SKM-1 (cell line): Measurements from ENCODE around the gene OBSCN.

Experiments
- DNase-seq: peaks from one replicate; lab custom pipeline; 2025; ENCODE audit not compliant: unreplicated experiment; lab: John Stamatoyannopoulos, UW

The OBSCN gene

DNA sequence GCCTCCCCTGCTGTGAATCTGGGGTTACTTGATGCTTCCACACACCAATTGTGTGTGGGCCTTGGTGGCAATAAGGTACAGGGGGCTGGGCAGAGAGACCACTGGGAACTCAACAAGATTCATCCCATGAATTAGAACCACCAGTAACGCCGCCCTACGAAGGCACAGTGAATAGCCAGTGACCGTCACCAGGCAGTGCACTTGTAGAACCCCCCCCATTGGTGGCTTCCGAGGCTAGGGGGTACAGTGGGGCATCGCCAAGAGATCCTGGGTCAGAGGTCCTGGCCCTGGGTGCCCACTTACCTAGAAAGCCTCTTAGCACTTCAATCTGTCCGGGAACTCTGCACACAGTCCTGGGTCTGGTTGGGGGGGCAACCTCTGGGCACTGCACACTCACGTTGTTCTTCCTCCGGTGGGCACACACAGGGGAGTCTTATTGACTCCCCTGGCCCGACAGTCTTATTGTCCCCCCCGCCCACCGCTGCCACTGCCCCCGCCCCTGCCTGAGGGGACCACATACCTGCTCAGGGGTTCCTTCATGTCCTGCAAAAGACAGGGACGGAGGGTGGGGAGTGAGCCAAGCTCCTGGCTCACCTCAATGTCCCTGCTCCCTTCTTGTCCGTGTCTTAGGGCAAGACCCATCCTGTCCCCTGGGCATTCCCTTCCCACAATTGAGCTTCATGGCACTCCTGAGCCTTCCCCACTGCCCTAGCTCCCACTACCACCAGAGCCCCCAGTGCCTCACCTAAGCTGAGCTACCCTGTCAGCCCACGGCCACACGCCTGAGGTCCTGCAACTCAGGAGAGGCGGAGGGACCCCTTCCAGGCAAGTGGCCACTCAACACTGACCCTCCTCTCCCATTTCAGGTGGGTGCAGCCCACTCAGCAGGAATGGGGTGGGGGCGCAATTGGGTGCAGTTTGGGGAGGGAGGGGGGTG, 201.3 kb downstream of the OBSCN start:
- no peak for DNase-seq

DNA sequence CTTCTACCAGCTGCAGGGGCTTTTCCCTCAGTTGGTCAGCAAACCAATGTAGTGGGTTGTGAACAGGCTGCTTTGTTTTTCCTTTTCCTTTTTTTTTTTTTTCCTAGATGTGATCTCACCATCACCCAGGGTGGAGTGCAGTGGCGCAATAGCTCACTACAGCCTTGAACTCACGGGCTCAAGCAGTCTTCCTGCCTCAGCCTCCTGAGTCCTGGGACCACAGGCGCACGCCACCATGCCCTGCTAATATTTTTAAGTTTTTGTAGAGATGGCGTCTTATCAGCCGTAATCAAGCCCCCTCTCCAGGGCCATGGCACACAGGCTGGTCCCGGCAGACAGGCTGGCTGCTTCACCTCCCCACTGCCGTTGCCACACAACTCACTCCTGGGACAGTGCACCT, 202.2 kb downstream of the OBSCN start:
- DNase-seq, result no peak

DNA sequence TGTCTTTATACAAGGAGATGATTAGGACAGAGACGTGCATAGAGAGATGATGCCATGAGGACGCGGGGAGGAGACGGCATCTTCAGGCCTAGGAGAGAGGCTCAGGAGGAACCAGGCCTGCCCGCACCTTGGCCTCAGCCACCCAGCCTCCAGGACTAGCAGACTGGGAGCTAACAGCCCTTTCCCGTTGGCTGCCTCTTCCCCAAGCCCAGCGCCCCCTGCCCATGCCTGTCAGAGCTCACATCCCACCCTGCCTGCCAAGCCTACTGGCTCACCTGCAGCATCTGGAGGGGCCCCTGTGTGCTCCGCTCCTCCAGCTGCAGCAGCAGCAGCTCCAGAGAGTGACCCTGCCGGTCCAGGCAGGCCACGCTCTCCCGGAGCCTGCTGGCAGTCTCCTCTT, 202.8 kb downstream of the OBSCN start:
- DNase-seq, result no peak

DNA sequence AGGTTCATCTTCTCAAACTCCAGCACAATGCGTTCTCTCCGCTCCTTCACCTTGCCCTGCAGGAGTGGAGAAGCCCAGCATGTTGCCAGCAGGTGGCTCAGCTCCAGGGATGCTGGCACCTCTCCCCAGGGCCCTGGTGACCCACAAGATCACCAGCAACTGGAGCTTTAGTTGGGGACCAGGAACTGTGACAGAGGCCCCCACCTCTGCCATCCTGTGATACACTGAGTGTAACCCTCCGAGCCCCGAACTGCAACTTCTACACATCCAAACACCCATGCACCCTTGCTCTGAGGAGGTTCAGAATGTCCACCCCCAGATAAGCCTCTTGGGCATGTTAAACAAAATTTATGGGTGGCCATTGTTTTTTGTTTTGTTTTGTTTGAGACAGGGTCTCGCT, 203.3 kb downstream of the OBSCN start:
- no peak for DNase-seq

DNA sequence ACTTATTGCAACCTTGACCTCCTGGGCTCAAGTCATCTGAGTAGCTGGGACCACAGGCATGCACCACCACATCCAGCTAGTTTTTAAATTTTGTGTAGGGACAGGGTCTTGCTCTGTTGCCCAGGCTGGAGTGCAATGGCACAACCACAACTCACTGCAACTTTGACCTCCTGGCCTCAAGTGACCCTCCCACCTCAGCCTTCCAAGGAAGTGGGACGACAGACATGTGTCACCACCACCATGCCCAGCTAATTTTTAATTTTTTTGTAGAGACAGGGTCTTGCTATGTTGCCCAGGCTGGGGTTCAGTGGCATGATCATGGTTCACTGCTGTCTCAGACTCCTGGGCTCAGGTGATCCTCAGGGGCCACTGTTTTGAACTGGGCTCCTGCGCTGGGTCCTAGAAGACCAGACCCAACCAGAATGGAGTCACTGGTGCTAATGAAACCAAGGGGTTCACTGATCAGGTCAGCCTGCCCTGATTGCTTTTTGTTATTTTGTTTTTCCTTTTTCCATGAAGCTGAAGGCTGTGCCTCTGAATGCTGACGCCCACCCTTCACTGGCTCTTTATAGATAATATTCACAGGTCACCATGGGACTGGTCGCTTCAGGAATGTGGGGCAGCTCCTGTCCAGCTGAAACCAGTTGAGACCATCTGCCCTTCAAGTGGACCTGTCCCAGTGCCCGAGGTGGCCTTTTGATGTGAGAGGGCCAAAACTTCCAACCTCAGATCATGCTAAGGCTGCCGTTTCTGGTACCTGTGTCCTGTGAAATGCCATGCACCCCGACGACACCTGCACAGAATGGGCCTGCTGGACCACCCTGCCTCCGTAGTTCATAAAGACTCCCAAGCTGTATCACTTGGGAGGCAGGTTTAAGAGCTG, 203.9 kb downstream of the OBSCN start:
- DNase-seq, result no peak

DNA sequence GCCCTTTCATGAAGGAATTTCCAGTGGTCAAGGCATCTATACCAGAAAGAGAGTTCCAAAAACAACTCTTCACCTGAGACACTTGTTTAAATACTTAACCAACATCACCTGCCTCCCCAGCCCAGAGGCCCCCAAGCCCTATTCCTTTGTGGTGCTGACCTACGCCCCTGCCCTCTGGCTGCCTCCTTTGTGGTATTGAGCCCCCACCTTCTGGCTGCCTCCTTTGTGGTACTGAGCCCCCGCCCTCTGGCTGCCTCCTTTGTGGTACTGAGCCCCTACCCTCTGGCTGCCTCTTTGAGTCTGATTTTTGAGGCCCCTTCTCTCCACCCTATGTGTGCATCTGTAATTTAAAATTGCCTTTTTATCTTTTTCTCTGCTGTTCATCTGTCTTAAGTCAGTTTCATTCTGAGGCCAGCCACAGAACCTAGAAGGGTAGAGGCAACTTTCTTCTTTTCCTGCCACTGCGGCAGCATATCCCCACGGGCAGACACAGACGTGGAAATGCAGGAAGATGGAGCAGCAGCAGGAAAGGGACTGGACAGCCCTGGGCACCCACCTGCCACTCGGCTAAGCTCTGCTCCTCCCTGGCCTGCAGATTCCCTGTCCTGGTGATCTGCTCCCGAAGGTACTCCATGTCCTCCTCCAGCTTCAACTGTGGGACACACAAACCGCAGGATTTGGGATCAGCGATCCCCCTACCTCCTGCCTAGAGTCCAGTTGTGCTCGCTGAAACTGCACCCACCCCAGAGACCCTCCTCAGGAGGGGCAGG, 205.6 kb downstream of the OBSCN start:
- no peak for DNase-seq

DNA sequence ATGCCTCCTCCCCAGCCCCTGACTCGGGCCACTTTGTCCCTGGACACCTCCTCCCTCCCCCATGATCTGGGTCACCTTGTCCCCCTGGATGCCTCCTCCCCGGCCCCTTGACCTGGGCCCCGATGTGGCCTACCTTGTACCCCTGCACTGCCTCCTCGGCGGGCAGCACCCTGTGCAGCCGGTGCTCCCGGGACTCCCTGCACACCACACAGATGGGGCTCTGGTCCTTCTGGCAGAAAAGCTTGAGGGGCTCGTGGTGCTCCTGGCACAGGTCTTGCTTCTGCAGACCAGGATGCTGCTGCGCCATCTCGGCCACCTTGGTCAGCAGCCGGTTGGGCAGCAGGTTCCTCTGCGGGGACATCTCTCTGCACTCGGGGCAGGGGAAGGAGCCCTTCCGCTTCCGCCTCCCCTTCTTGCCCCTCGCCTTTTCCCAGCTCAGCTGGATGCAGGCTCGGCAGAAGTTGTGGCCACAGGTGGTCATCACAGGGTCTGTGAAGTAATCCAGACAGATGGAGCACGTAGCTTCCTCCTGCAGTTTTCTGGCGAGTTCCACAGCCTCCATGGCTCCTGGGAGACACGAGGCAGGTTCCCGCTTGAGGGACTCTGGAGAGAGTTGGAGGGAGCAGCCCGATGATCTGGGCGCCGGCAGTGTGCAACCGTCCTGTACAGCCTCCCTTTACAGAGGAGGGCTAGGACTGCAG, 206.8 kb downstream of the OBSCN start:
- DNase-seq, result no peak

DNA sequence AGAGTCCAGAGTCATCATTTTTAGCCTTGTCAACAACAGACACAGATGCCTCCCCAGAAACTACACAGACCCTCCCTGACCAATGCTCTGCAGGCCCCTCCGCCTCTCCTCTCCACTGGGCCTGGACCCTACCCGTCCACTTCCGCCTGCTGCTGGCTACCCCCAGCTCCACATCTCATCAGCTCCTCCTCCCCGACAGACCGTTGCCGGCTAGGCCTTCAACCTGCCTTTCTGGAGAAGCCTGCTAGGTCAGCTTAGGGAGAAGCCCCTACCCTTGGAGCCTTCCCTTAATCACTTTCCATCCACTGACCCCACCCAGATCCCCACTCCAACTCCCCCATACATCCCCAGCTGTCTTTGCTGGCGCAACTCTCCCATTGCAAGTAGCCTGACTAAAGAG, 207.4 kb downstream of the OBSCN start:
- DNase-seq, result no peak

DNA sequence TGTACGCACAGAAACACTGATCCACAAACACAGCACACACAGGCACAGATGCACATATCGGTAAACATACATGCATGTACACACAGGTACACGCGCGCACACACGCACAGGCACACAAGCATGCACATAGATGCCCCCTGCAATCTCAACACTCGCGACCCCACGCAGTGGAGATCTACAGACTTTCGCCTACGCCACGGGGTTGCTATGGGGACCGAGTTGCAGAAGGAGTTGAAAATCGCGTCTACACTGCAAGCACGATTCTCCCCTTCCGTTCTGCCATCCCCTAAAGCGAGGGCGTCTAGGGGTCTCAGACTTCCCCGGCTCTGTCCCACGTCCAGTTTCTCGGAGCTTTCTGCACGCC, 208.0 kb downstream of the OBSCN start:
- no peak for DNase-seq

DNA sequence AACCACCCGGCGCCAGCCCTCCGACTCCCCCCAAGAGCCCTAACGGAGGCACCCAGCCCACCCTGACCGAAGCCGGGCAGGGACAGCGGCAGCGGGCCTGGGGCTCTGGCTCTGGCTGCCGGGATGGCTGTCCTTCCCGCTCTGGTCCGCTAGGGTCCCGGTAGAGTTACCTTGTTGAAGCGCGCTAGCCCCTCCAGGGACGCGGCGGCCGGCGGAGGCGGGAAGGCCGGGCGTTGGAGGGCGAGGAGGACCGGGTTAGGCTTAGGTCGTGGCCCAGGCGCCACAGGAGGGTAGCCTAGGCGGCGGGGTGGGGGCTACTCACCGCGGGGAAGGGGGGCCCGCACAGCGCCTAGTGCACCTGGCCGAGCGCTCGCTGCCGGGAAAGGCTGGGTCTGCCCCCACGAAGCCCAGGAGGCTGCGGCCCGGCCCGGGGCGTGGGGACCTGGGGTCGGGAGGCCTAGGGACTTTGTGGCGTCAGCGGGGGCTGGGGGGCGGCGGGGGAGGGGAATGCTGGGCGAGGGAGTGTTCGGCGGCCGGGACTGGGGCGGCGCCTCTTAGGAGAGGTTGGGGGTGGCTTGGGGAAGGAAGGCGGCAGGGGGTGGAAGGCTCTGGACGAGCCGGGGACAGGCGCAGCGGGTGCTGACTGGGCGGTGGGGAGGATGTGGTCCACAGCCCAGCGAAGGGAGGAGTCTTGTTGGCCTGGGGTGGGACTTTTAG, 208.5 kb downstream of the OBSCN start, which contains the start of gene TRIM17:
TRIM17 (minus strand) TSS at position 645 of the 717 bp plus-strand sequence. CDS start 1,789 bp downstream, outside the sequence.
- no peak for DNase-seq

DNA sequence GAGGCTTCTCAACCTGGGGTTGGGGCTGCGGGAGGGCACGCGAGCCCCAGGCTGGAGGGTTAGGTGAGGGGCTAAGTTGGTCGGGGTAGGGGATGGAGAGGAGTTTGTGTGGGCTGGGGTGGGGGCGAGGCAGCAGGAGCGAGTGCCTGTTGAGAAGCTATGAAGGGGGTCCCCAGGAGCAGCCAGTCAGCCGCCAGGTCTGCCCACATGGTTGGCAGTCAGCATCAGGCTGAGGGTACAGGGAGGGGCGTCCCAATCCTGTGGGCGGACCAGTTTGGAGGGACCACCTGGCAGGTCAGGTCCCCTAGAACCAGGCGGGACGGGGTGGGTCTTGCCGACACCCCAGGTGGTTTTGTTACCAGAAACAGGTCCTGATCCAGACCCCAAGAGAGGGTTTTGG, 209.2 kb downstream of the OBSCN start:
- no peak for DNase-seq

DNA sequence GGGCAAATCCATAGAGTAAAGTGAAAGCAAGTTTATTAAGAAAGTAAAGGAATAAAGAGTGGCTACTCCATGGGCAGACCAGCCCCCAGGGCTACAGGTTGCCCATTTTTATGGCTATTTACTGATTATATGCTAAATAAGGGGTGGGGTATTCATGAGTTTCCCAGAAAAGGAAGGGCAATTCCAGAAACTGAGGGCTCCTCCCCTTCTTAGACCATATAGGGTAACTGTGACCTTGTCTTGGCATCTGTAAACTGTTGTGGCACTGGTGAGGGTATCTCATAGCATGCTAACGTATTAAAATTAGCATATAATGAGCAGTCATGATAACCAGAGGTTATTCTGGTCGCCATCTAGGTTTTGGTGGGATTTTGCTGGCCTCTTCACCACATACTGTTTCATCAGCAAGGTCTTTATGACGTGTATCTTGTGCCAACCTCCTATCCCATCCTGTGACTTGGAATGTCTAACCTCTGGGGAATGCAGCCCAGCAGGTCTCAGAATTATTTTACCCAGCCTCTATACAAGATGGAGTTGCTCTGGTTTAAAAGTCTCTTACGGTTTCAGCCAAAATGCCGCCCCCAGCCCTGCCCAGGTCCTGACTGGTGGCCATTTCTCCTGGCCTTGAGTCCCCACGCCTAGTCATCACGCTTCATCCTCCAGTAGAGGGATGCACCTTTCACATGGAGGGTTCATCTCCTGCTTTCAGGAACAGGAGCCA, 209.8 kb downstream of the OBSCN start:
- no peak for DNase-seq

DNA sequence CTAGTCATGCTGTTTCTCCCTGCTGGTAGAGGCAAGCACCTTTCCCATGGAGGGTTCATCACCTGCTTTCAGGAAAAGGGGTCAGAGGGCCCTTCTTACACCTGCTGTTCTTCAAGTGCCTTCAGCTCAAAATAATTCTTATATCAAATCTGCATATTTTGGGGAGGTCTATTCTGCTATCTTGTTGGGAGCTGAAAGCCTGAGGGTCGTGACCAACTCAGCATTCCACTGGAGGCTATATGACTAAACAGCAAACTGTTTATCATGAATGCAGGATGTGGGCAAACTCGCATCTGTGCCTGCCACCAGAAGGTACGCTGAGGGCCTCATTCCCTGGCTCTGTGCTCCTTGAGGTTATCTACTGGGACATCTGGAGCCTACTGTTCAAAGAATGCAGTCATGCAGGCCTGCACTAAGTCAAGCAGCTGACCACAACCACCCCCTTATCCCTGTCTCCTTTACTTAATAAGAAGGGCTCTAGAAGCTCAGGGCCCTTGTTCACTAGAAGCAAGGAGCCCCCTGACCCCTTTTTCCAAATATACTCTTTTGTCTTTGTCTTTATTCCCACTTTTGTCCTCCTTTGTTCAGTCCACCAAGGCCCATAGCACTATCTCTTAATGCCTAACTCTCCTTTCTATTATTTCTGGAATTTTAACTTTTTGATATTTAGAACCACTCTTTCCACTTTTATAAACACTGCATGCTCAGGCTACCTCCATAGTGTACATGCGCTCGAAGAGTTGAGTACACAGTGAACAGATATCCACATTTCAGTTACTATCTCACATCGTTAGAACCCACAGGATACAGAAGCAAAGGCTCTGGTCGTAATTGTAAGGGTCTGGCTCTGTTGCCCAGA, 213.4 kb downstream of the OBSCN start:
- DNase-seq, result no peak

DNA sequence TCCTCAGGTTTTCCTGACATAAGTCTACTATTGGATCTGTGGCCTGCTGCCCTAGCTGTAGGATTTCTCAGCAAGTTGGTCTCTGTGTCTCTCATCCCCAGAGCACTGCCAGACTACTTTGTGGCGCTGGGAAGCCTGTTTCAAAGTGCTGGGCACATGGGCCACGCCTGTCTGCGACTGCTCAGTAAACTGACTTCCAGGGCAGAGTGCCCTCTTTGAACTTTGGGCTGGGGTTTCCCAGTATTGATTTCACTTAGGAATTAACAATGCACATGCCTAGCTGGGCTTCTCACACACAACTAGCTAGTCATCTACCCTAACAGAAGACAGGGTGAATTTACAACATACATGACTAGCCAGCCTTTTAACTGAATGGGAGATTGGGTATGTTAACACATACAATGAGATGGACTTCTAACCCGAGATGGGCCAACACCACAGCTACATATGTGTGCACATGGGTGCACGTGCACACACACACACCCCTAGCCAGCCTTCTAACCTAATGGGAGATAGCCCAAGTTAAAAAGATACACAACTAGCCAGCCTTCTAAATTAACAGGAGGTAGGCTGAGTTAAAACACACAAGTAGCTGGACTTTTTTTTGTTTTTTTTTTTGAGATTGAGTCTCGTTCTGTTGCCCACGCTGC, 215.7 kb downstream of the OBSCN start:
- no peak for DNase-seq

DNA sequence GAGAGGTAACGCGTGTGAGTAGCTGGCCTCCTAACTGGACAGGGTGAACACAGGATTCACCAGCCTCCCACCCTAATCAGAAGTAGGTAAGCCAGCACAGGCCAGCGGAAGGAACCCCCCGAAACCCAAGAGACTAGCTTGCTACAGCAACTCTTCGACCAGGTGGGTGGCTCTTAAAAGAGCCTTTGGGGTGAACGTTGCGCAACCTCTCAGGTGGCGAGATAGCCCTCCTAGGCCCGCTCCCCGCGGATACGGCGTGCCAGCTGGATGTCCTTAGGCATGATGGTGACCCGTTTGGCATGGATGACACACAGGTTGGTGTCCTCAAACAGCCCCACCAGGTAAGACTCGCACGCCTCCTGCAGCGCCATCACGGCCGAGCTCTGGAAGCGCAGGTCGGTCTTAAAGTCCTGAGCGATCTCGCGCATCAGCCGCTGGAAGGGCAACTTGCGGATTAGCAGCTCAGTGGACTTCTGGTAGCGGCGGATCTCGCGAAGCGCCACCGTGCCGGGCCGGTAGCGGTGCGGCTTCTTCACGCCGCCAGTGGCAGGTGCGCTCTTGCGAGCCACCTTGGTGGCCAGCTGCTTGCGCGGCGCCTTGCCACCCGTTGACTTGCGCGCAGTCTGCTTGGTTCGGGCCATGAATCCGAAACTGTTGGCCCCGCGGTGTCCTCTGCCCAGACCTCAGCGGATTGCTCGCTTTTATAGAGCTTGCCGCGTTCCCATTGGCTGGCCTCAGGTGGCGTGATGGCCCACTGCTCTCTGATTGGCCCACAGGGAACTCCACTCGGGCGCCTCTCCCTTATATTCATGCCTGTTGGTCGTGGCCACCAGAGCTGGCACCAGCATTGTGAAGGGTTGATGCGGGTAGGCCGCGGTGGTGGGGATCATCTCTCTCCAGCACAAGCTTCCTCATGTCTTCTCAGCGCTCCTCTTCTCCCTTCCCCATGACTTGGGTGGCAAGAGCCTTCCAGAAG, 217.1 kb downstream of the OBSCN start:
- no peak for DNase-seq

DNA sequence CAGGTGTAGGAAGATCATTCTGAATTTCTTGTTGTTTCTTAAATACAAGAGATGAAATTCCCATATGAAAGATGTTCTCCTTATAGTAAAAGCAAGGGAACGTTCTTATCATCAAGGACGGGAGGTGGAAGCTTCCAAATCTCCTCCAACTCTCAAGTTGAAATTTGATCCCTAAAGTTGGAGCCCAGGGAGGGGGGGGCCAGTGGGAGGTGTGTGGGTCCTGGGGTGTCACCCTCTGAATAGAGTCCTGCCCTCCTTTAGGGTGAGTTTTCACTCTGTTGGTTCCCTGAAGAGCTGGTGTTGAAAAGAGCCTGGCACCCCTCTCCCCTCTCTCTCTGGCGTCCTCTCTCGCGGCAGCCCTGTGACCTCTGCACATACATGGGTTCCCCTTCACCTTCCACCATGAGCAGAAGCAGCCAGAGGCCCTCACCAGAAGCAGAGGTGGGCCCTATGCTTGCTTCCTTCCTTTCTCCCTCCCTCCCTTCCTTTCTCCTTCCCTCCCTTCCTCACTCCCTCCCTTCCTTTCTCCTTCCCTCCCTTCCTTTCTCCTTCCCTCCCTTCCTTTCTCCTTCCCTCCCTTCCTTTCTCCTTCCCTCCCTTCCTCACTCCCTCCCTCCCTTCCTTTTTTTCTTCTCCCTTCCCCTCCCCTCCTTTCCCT, 218.8 kb downstream of the OBSCN start:
- DNase-seq, result no peak
